Stimulated activated CD4-positive, alpha-beta T cell treated with anti-CD3 and anti-CD28 coated beads, Interleukin-1b, Interleukin-23, amount 100 ng/mL, for 24 hours (primary cell): ENCODE results near the gene ADGB.
"Not testable (repeated sequence)": the region's sequence is repeated elsewhere in the genome, so short reads cannot be mapped to it uniquely, and the experiment has no call there.

Source experiments
- DNase-seq, 4 experiments: peaks; one replicate each; pipeline ENCODE4 v3.0.0-alpha.2; 2020; ENCODE audit warnings: low read depth in 4 of 4, low spot score in 1 of 4

Gene ADGB

DNA sequence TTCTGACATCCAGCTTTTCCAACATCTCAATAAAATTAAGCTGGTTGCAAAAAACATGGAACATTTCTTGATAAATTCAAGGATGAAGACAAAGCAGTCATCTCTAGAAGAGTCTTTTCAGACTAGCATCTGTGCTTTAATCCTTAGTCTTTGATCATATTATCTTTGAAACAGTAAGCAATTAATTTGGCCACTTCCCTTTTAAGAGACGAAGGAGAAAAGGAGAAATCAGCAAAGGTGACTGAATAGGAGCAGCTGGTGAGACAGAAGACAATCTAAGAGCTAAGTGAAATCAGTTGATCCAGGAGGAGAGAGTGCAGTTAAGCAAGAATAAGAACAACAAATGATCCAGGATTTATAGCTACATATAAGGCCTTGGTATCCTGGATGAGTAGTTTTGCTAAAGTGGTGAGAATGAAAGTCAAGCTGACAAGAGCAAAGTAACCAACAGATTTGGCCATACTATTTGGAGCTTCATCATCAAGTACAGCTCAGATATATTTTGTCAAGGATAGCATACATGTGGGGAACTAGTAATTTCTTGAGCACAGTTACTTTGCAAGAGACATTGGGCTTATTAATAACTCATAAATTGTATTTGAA lies 215.5 kb downstream of the ADGB start:
- DNase-seq, result no peak

DNA sequence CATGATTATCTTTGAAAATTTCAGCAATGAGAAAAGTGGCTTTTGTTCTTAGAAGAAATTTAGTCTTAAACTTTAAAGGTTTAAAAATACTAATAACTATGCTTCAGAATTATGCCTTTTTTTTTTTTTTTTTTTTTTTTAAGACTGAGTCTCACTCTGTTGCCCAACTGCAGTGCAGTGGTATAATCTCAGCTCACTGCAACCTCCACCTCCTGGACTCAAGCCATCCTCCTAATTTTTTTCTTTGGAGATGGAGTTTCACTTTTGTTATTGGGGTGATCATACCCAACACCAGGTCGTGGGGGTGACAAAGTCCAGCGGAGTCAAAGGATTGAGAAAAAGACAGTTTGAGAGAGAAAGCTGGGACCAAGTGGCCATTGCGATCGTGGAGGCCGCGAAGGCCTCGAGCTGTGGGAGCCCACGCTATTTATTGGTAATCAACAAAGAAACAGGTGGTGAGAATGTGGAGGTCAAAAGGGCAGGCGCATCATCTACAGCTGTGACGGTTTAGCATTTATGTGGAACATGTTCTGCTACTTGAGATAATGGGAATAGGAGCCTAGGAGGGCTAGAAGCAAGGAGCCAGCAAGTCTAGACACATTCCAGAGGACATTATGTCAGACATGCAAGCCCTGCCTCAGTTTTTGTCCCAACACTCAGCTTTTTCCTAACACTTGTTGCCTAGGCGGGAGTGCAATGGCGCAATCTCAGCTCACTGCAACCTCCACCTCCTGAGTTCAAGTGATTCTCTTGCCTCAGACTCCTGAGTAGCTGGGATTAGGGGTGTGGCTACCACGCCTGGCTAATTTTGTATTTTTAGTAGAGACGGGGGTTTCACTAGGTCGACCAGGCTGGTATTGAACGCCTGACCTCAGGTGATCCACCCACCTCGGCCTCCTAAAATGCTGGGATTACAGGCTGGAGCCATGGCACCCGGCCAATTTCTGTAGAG lies 217.0 kb downstream of the ADGB start:
- not testable (repeated sequence) for DNase-seq

DNA sequence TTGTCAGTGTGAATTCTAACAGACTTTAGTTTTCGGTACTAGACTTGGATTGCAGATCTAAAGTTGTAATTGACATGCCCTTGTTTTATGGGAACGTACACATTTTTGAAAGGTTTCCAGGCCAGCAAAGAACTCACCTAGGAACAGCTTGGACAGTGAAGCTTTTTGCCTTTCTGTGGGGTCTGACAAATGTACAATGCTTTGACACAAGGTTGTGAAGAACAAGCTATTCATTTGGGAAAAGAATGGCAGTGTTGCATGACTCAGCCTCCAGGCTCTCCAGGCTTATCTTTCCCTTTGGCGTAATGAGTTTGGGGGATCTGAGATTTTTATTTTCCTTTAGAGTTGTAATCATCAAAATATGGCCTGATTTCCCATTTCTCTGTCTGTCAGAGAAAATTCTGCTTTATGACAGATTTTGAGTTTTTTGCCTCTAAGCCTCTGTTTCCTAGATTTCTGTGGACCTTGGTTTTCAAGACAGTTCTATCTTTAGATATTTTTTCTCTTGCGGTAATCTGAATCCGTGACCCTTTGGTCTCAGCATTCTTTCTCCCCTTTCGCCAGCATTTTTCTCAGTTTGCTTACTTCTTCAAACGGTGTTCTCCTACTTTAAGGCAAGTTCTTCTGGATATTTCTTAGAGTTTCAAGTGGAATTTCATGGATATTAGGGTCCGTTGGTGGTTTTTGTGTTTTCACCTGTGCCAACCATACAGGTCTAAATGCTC lies 221.0 kb downstream of the ADGB start:
- DNase-seq, result no peak

DNA sequence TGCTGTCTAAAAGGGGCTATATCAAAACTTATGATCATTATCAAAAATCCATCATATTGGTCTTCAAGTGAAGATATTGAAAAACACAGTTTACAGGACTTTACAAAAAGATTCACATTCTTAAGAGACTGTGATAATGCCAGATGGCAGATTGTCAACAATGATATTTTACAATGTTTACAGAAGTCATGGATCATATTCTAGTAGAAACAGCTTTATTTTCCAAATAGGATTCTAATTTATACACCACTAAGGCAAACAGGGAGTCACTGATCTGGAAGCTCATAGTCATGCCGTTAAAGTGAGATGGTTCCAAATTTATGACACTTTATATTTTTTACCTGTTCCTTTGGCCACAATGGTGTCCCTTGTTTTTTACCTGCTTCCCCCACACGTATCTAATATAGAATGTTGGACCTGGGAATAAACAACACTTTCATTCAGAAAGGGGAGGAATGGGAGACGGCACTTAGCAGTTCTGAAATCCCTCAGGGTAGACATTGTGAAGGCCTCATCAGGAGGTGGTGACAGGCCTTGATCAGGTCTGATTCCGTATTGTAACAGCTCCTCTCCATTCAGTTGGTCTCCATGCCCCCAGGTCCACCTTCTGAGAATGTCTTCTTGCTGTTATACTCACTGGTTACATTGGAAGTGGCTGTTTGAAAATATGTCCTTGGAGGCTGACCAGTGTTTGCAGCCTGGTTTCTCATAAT lies 228.6 kb downstream of the ADGB start:
- no peak for DNase-seq

DNA sequence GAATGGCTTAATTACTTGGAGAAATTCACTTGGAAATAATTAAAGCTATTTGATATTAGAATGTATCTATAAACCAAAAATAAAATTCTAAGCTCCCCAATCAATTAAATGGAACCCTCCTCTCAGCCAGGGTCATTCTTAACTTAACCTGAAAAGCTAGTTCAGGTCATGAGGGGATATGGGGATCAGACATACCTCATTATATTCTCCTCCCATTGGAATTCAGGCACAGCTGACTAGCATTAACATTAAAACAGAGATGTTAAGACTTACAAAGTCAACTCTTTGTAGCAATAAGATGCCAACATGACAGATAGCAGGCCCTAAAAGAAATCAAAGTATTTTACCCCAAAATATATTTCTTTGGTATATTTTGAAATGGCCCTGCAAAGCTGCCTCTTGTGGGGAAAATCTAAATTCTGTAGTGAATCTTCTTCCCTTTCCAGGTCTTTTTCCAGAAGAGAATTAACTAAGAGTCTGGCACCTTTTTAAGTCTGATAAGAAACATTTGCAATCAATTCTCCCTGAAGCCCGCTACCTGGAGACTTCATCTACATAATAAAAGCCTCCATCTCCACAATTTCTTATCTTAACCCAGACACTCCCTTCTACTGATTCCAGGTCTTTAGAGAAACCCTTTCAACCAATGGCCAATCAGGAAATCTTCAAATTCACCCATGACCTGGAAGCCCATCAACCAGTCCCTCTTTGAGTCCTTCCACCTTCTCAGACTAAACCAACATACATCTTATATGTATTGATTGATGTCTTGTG lies 231.2 kb downstream of the ADGB start:
- DNase-seq, result no peak

DNA sequence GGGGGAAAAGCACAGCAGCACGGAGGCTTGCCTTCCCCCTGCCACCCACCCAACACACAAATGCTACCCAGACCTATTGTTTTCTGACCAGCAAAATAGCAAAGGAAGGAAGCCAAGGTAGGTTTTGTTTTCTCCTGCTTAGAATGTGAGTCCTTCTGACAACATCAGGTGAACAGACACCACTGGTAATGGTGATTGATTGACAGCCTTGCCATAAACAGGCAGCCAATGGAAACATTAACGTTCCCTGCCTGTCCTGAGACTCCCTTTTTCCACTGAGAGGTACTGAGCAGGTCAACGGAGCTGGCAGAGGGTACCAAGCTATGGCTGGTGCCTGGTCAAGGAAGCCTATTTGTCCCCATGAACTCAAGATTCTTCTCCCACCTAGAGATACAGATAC lies 234.4 kb downstream of the ADGB start:
- no peak for DNase-seq

DNA sequence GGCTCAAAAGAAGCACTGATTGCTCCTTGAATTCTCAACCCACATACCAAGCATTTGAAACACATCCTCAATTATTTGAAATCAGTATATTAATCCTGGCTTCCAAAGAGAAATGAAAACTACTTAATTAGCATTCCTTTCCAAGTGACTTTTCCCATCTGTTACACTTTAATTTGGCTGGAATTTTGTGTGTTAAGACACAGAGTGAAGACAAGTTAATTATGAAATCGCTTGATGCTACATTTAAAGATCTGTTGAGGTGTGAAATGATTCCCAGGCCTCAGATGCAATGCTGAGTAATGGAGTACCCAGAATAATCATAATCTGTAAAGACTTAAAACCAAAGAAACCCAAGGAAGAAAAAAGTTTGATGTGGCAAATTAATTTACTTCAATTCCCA lies 241.4 kb downstream of the ADGB start:
- no peak for DNase-seq

DNA sequence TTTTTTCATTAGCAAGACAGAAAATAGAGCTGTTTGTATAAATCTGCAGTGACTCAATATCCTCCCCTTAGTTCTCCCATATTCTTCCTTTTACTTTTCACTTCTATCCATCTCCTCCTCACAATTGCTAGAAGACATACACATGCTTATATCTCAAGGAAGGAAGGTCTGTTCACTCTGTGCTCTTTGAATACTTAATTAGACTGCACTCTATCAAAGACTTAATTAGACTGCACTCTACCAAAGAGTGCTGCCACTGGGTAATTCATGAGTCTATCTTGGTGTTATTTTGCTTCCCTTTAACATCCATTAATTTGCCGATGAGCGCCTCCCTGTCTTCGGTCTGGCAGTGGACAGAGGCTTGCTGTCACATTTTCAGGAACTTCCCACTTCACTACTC lies 241.9 kb downstream of the ADGB start:
- DNase-seq, result no peak

DNA sequence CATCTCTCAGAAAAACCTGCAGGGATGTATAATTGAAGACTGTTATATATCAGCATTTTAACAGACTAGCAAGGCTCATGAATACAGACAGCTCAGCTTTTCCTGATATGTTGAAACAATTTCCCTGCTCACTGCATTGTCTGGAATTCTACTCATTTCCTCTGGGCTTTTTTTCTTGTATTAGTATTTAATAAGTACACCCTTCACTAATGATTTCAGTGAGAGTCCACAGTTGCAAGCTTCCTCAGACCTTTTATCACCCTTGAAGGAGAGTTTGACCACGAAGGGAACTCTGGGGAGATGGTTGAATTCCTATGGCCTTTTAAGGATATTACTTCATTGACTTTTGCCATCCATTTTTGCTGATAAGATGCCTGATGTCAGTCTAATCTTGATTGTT lies 248.7 kb downstream of the ADGB start:
- DNase-seq, result no peak

DNA sequence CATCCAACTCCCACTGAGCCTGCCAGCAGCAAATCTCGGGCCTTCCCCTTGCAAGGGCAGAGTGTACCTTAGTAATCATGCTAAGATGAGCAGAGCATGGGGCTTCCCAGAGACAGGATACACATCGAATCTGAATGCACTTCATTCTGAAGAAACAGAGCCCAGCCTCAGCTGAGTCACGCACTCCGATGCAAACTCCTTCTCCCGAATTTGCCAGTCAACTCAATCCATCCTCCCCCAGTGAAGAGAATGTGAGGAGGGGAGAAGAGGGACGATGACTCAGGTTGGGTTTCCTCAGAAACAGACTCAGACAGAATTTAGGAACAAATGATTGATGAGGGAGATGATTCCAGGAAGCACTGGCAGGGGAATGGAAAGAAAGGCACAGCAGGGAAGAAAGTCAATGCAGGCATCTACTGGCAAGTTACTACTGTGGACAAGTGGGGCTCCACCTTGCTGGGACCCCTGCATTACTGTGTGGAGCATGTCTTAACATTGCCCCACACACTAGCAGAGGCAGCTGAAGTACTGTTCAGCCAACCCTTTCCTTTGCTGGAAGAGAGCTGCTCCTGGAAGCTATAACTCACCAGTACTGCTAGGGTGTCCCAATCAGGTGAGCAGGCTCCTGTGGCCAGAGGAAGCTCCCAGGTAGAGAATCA lies 251.6 kb downstream of the ADGB start:
- DNase-seq, result peak in 1 of 4 experiments; percentile 34

DNA sequence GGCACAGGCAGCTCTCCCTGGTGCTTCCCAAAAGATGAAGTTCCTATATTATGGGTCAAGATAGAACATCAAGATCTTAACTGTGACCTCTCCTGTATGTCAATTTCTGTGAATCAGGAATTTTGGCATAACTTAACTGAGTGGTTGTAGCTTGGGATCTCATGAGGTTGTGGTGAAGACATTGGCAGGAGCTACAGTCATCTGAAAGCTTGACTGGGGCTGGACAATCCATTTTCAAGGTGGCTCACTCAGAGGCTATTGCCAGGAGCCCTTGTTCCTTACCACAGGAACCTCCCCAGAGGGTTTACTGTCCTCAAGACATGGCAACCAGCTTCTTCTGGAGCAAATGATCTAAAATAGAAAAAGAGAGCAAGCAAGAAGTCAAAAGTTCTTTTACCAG lies 252.2 kb downstream of the ADGB start:
- DNase-seq, result no peak

DNA sequence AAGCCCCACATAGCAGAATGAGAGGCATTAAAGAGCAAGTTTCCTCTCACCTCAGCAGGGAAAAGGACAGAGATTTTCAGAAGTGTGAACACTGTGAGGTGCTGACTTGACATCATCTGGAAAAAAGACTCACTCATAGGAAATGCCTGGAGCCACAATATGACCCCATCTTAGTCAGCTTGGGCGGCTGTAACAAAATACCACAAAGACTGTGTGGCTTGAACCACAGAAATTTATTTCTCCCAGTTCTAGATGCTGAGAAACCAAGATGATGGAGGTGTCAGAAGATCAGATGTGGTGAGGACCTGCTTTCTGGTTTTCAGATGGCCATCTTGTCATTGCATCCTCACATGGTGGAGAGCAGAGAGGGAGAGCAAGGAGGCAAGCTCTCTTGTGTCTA lies 253.1 kb downstream of the ADGB start:
- DNase-seq, result no peak

DNA sequence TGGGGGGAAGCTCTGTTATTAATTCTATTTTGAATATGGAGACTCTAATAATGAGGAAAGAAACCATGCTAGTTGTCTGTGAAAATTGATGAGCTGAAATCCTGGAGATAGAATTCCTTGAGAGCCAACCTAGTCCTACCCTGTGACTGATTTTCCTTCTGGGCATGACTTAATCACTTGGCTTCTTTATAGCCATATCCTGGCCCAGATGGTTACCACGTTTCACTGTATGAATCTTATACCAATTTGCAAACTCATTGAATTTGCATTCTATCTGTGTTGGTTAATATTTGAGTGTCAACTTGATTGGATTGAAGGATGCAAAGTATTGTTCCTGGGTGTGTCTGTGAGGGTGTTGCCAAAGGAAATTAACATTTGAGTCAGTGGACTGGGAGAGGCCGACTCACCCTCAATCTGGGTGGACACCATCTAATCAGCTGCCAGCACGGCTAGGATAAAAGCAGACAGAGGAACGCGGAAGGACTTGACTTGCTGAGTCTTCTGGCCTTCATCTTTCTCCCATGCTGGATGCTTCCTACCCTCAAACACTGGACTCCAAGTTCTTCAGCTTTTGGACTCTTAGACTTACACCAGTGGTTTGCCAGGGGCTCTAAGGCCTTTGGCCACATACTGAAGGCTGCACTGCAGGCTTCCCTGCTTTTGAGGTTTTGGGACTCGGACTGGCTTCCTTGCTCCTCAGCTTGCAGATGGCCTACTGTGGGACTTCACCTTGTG lies 255.9 kb downstream of the ADGB start:
- DNase-seq, result not testable (repeated sequence)

DNA sequence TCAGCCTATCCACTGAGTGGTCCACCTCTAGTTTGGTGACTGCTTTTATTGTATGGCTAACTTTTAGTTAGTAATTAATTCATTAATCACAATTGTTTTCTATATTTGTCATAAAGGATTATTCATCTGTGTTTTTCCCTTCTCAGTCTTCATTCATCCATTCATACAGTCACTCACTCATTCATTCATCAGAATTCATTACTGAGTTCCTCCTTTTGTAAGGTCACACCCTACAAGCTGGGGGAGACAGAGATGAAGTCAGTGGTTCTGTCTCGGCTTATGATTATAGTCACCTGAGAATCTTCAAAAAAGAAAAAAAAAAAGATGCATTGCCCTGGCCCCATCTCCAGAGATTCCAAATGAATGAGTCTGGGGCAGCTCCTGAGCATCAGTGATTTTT lies 257.1 kb downstream of the ADGB start:
- DNase-seq, result no peak

DNA sequence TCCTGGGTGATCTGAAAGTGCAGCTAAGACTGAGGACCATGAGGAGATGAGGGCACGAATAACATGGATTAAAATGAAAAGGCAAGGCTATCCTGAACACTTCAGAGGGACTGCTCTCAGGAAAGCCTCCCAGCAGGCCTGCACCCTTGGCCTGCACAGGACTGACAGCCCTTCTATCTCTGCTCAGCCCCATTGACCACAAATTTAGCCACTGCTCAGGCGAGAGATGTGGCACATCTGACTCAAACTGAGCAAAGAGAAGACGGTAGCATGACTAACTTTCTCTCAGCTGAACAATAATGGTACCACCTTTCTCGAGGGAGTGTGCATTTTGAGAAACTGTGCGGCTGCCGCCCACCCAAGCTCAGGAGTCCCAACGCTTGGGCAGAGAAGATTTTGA lies 257.5 kb downstream of the ADGB start:
- DNase-seq, result no peak

DNA sequence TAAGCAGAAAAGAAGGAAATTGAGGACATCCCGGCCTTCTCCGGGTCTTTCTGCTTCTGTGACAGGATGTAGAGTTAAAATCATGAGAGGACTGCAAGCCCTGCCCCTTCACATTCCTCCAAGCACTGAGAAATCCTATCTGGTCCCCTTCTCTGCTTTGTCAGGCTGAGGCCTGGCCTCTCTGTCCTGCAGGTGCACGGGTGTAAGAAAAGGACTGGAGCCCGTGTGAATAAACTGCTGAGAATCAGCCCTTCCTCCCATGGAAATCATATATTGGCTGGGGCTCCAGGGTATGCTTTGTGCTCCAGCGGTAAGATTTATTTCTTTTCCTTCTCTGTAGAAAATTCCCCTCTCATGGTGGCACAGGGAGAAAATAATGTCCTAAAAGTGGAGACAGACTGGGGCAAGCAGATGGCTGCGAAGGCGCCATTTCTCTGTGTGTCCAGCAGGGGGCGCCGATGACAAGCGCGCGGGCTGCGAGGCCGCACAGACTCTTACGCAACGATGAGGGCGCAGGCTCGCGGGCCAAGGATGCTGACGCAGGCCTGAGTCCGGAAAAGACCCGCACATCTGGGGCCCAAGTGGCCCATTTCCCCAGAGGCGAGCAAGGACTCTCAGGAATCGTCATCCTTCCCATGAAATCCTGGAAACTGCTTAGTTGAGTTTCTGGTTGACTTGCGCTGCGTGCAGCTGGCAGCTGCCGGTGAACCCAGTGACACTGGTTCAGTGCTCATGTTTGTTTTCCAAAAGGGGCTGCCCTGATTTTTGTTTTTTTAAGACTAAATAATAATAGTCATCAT lies 258.6 kb downstream of the ADGB start:
- DNase-seq, result peak; percentile 46 to 62 (median 55)

DNA sequence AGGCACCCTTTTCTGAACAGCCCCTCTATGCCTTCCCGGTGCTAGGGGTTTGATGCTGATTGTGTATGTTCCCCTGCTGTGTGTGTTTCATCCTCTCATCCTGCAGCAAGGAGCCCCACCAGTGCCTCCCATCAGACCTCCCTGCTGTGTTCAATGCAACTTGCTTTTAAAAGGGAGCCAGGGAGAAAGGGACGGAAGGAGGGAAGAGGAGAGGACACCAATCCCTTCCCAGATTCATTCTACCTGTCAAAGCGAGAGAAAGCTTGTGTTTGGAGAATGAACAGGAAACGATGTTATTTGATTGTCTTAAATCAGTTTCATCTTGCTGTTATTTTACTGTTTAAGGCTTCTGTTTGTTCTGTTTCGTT lies 259.2 kb downstream of the ADGB start:
- DNase-seq, result no peak

DNA sequence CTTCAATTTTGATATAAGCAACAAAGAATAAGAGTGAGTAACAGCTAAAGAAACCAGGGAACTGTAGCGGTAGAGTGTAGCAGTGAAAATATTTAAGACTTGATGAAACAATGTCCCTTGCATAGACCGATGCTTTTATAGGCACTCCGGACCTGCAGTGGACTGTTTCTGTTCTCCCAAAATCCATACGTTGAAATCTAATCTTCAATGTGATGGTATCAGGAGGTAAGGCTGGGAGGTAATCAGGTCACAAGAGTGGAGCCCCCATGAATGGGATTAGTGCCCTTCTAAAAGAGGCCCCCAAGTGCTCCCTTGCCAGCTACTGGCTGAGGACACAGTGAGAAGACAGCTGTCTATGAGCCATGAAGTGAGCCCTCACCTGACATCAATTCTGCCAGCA lies 260.4 kb downstream of the ADGB start:
- DNase-seq, result no peak
